ENCODE measurements around the gene BCL11B.

BCL11B gene

DNA sequence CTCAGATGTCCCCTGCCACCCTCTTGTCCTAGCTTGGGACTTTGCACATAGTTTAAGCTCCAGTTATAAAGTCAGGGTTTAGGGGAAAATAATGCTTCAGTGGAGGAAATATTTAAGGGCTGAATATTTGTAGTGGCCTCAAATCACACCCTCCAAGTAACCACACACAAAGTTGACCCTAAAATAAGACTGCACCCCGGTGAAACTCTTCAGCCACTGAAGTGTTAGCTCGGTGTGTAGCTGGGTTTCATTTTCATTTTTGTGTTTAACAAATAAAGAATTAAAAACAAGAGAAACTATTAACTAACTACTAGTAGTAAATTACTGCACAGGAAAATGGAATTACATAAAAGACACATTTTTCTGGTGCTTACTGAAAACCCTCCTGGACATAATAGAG lies 14.8 kb upstream of the BCL11B start:
- DNase-seq (ENCODE audit: extremely low read depth, low read depth), result no peak
- TF ChIP-seq, protein P1, sequence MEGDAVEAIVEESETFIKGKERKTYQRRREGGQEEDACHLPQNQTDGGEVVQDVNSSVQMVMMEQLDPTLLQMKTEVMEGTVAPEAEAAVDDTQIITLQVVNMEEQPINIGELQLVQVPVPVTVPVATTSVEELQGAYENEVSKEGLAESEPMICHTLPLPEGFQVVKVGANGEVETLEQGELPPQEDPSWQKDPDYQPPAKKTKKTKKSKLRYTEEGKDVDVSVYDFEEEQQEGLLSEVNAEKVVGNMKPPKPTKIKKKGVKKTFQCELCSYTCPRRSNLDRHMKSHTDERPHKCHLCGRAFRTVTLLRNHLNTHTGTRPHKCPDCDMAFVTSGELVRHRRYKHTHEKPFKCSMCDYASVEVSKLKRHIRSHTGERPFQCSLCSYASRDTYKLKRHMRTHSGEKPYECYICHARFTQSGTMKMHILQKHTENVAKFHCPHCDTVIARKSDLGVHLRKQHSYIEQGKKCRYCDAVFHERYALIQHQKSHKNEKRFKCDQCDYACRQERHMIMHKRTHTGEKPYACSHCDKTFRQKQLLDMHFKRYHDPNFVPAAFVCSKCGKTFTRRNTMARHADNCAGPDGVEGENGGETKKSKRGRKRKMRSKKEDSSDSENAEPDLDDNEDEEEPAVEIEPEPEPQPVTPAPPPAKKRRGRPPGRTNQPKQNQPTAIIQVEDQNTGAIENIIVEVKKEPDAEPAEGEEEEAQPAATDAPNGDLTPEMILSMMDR (IDR thresholded peaks at IDR 0.05; ENCODE audit: low read depth, low read length), result no peak

DNA sequence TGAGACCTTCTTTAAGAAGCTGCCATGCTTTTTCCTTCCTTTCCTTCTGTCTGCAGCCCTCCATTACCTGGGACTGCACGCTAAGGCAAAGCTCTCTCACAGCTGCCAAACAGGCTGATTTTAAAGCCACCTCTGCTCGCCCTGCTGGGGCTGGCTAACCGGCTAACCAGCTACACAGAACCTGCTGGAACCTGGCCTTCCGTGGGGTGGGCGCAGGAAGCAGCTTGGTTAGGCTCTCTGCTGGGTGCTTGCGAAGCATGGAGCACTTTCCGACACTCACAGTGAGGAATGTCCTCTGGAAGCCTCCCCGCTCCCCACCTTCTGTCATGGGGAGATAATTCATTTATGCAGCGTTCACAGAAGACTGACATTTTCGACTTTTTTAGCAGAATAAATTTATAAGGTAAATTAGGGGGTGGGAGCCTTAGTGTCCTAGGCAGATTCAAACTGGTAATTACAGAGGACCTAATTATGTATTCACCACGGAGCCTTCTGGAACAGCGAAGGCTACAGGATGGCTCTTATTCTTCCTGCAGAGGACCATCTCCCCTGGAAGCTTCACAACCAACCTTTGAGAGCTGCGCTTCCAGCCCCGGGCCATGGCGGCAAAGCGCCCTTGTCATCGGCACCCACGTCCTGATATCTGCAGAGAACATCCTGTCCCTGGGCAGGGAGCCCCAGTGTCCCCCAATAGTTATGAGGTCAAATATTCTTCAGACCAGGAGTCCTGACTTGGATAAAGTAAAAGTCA lies 12.4 kb upstream of the BCL11B start:
- no peak for DNase-seq (ENCODE audit: extremely low read depth, low read depth)
- TF ChIP-seq, protein P1 (IDR thresholded peaks at IDR 0.05; ENCODE audit: low read depth, low read length), result no peak

DNA sequence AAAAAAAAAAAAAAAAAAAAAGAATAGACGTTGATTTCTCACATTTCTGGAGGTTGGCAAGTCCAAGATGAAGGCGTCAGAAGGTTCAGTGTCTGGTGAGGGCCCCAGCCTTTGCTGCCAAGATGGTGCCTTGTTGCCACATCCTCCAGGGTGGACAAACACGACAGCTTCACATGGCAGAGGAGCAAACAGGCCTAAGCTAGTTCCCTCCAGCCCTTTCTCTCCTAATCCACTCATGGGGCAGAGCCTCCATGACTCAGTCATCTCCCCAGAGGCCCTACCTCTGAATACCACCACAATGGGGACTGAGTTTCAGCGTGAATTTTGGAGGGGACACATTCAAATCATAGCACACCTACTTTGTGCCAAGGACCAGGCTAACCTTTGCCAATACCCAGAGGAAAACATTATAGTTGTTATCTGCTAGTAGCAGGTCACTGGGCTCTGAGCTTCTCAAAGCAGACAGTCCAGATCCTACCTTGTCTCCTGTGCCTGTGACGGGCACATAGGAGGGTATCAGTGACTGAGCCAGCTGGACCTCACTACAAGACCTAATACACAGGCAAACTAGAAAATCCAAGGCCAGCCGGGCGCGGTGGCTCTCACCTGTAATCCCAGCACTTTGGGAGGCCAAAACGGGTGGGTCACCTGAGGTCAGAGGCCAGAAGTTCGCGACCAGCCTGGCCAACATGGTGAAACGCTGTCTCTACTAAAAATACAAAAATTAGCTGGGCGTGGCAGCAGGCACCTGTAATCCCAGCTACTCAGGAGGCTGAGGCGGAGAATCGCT lies 10.5 kb upstream of the BCL11B start:
- TF ChIP-seq, protein P1 (IDR thresholded peaks at IDR 0.05; ENCODE audit: low read depth, low read length), result no peak

DNA sequence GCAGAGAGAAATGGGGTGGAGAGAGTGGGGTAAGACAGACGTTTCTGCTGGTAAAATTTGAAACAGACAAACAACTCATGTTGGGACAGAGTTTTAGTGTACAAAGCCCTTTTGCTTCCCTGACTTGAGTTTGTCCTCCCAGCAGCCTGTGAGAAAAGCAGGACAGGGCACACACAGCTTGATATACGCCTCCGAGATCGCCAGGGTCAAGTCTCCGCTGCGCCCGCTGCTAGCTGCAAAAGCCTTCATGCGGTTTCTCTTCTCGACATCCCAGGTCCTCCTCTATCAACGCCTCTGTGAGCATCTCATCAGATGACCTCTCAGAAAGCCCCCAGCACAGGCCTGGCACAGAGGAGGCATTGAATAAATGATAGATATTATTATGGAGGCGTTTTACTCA lies 9.4 kb upstream of the BCL11B start:
- TF ChIP-seq, protein P1 (IDR thresholded peaks at IDR 0.05; ENCODE audit: low read depth, low read length), result no peak
- DNase-seq (ENCODE audit: extremely low read depth, low read depth), result no peak

More for the DNA sequence above, 10.5 kb upstream of the BCL11B start:
- DNase-seq (ENCODE audit: extremely low read depth, low read depth), result no peak

GRCh38 chr14:99280852-99281251 lies 8.9 kb upstream of the BCL11B start:
- DNase-seq (ENCODE audit: extremely low read depth, low read depth), result no peak
- TF ChIP-seq, protein P1 (IDR thresholded peaks at IDR 0.05; ENCODE audit: low read depth, low read length), result no peak

DNA sequence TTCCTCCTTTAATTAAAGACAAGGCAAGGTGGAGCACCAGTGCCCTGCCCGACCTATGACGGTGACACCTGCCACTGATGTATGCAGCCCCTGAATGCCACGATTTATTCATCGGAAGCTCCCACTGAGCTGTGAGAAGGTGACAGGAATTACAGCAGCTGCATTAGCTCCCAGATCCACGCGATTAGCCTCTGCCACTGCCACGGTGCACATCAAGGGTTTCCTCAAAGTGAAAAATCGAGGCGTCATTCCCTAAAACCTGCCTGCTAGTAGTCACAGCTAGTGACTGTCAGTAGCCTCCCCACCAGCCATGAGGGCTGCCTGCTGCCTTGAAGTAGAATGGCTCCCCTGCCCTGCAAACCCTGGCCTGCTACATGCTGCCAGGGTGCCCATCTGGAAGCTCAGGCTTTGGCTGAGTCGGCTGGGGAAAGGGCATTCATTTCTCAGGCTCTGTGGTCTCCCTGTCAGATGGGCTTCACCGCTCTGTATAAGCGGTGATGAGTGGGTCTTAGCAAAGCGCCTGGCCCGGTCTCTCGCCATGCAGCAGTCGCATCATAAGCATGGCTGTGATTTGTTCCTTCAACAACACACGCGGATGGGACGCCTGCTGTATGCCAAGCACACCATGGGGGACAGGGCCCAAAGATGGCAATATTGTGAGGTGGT lies 8.2 kb upstream of the BCL11B start:
- no peak for DNase-seq (ENCODE audit: extremely low read depth, low read depth)
- TF ChIP-seq, protein P1 (IDR thresholded peaks at IDR 0.05; ENCODE audit: low read depth, low read length), result no peak

DNA sequence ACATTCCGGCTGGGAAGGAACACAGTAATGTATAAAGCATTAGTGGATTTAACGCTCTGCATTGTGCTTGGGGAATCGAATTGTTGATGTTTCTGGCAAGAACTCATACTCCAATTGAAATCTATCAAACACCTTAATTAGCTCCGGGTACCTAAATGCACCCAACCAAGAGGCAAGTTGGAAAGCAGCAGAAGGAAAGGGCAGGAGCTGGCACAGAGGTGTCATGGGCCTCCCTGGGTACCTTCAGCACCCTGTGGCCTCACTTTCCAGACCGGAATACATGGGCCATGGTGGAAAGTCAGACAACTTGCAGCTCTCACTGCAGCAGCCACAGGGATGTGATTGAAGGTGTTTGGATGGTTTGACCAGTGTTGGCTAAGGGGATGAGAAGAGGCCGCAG lies 6.8 kb upstream of the BCL11B start:
- DNase-seq (ENCODE audit: extremely low read depth, low read depth), result no peak
- TF ChIP-seq, protein P1 (IDR thresholded peaks at IDR 0.05; ENCODE audit: low read depth, low read length), result no peak
